Measurements from ENCODE around the gene POLR1C. TPM values are rescaled to one million over a fixed set of nuclear protein-coding genes. Genes with fewer than 3 reads are reported as not detected.

POLR1C gene
- total RNA-seq, 1 experiment from 2014 or later: 79.6 TPM

DNA sequence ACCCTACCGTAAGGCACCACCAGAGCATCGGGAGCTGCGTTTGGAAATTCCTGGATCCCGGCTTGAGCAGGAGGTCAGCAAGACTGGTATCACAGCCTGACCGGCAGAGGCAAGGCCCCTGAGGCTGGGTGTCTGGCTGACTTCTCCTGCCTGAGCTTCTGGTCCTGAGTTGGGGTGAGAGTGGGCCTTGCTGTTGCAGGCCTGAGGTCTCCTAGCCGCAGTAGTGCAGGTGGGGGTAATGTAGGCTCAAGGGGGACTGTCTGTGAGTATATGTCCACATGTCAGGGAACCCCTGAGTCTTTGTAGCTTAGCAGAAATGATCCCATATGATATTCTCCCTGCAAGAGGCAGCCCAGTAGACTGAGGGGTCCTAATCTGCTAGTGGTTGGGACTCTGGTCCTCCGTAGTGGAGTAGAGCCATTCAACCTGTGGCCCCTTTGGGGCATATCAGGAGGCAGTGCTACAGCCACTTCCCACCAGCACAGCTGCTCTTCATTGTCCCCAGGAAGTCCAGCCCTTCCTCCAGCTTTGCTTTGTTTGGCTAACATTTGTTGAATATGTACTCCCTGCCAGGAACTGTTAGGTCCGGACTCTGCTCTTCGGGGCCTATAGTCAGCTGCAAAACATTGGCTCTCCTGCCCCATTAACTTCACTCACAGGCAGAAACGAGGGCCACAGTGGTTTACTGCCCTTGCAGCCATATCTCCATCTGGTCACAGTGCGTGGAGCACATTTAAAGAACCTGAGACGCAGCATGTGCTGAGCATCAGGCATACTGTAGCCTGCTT, 17.7 kb upstream of the POLR1C start:
- Mint-ChIP-seq H3K36me3 (ENCODE audit: insufficient read depth, unreplicated experiment) (peaks cover 61% of the 10 kb centered on the region), H3K27ac (ENCODE audit: unreplicated experiment) (no peak overlapping the region), H3K9me3 (ENCODE audit: low read depth, unreplicated experiment) (no peaks in the 10 kb centered on the region), H3K4me1 (ENCODE audit: low read depth, unreplicated experiment) (peaks cover 26% of the 10 kb centered on the region), H3K4me3 (ENCODE audit: low read depth, unreplicated experiment) (no peak overlapping the region), H3K27me3 (ENCODE audit: unreplicated experiment) (no peaks in the 10 kb centered on the region)
- CTCF ChIA-PET: no interaction called here
- intact Hi-C loops (cut with micrococcal nuclease; ENCODE audit: unreplicated experiment): no loop called here
- TF ChIP-seq CTCF (IDR thresholded peaks at IDR 0.05; ENCODE audit: unreplicated experiment): no peak
- BruUV-seq (replicated peaks): no TSS peak
- no peak for DNase-seq

GRCh38 chr6:43500921-43501320, 16.0 kb upstream of the POLR1C start:
- H3K9me3 Mint-ChIP-seq (ENCODE audit: low read depth, unreplicated experiment): no peaks in the 10 kb centered on the region
- CTCF ChIA-PET: interaction anchor here (0.7 kb wide), 1 partner anchor 469 kb away, joined by 3 read pairs; no protein-coding TSS in a partner anchor
- no peak overlapping the region for H3K4me3 Mint-ChIP-seq (ENCODE audit: low read depth, unreplicated experiment)
- H3K4me1 Mint-ChIP-seq (ENCODE audit: low read depth, unreplicated experiment): peaks cover 14% of the 10 kb centered on the region
- H3K36me3 Mint-ChIP-seq (ENCODE audit: insufficient read depth, unreplicated experiment): peaks cover 59% of the 10 kb centered on the region
- H3K27me3 Mint-ChIP-seq (ENCODE audit: unreplicated experiment): no peaks in the 10 kb centered on the region
- no TSS peak for BruUV-seq (replicated peaks)
- no peak for TF ChIP-seq CTCF (IDR thresholded peaks at IDR 0.05; ENCODE audit: unreplicated experiment)
- H3K27ac Mint-ChIP-seq (ENCODE audit: unreplicated experiment): no peak overlapping the region
- DNase-seq: no peak
- intact Hi-C loops (cut with micrococcal nuclease; ENCODE audit: unreplicated experiment): no loop called here

DNA sequence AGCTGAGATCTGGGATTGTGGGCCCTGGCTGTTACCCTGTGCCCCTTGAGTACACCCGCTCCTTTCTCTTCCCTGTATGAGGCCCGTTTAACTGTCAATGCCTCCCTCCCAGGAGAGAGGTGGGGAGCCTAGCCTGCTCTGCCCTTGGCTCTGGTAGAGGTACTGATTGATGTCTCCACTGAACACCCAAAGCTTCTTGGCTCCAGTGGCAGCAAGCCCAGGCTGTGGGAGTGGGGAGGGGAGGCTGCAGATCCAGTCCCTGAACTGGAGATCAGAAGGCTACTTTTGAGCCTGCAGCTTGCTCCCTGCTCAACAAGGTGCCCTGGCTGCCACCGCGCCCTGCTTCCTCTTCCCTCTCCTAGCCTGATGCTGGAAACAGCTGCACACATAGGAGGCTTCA, 14.2 kb upstream of the POLR1C start:
- no peak for TF ChIP-seq CTCF (IDR thresholded peaks at IDR 0.05; ENCODE audit: unreplicated experiment)
- CTCF ChIA-PET: no interaction called here
- Mint-ChIP-seq H3K36me3 (ENCODE audit: insufficient read depth, unreplicated experiment) (peaks cover 64% of the 10 kb centered on the region), H3K4me3 (ENCODE audit: low read depth, unreplicated experiment) (no peak overlapping the region), H3K9me3 (ENCODE audit: low read depth, unreplicated experiment) (no peaks in the 10 kb centered on the region), H3K27ac (ENCODE audit: unreplicated experiment) (no peak overlapping the region), H3K4me1 (ENCODE audit: low read depth, unreplicated experiment) (peaks cover 7% of the 10 kb centered on the region), H3K27me3 (ENCODE audit: unreplicated experiment) (peaks cover 5% of the 10 kb centered on the region)
- DNase-seq: no peak
- no TSS peak for BruUV-seq (replicated peaks)
- intact Hi-C loops (cut with micrococcal nuclease; ENCODE audit: unreplicated experiment): no loop called here

DNA sequence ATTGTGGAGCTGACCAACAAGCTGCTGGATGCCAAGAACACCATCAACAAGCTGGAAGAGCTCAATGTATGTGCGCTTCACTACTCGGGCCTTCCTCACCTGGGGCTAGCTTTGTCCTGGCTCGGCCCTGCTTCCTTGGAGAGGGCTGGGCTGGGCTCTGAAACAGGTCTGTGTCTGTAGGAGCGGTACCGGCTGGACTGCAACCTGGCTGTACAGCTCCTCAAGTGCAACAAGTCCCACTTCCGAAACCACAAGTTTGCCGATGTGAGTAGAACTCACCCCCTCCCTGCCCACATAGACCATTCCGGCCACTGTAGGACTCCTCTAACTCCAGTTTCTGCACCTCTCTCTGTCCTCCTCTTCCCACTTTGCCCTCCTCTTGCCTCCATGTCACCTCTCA, 13.4 kb upstream of the POLR1C start:
- no peak overlapping the region for H3K27ac Mint-ChIP-seq (ENCODE audit: unreplicated experiment)
- H3K36me3 Mint-ChIP-seq (ENCODE audit: insufficient read depth, unreplicated experiment): peaks cover 63% of the 10 kb centered on the region
- H3K27me3 Mint-ChIP-seq (ENCODE audit: unreplicated experiment): peaks cover 13% of the 10 kb centered on the region
- H3K9me3 Mint-ChIP-seq (ENCODE audit: low read depth, unreplicated experiment): no peaks in the 10 kb centered on the region
- H3K4me3 Mint-ChIP-seq (ENCODE audit: low read depth, unreplicated experiment): no peak overlapping the region
- CTCF ChIA-PET: interaction anchor here (1.1 kb wide), 1 partner anchor 134 kb away, joined by 5 read pairs; the partner anchor contains the start of gene ZNF318
- peaks cover 7% of the 10 kb centered on the region for H3K4me1 Mint-ChIP-seq (ENCODE audit: low read depth, unreplicated experiment)
- intact Hi-C loops (cut with micrococcal nuclease; ENCODE audit: unreplicated experiment): no loop called here
- TF ChIP-seq CTCF (IDR thresholded peaks at IDR 0.05; ENCODE audit: unreplicated experiment): no peak
- BruUV-seq (replicated peaks): no TSS peak
- DNase-seq: no peak

All from Calu3 (cell line).